PC-9 (cell line): Measurements from ENCODE around the gene TGFB3. TPM values are rescaled to one million over a fixed set of nuclear protein-coding genes. Genes with fewer than 3 reads are reported as not detected.

Experiments
- BruUV-seq: library from RNA; stranded (reverse); fragments of 400-500 nt; replicated peaks from 2 replicates; lab custom pipeline; 2021; lab: Mats Ljungman, UMichigan
- CTCF ChIA-PET: fragments of 300-600 bp; sonication (Branson Sonifier 250); formaldehyde crosslinking; loops from one replicate; lab custom pipeline; 2022; ENCODE audit warnings: antibody characterized with exemption; lab: Charles Lee
- POLR2A ChIA-PET: fragments of 300-600 bp; sonication (Branson Sonifier 250); formaldehyde crosslinking; loops from one replicate; lab custom pipeline; 2022; ENCODE audit warnings: antibody characterized with exemption; ENCODE audit not compliant: unreplicated experiment; lab: Charles Lee
- DNase-seq, 2 experiments: peaks; one replicate each; pipeline versions ENCODE4 v3.0.0 to v3.0.0-alpha.2; 2015 to 2022; ENCODE audit warnings: mixed read lengths in 1 of 2
- H2AFZ ChIP-seq: fragments of 200-600 bp; sonication (generic); 2 replicates; pipeline ENCODE4 v1.8.1; 2017; ENCODE audit warnings: antibody characterized with exemption
- H3F3A ChIP-seq: fragments of 200-600 bp; sonication (generic); 2 replicates; pipeline ENCODE4 v1.8.1; 2017; ENCODE audit warnings: antibody characterized with exemption, mild to moderate bottlenecking, low read depth; ENCODE audit not compliant: insufficient read depth
- H3K27ac ChIP-seq: fragments of 200-600 bp; sonication (generic); 2 replicates; pipeline ENCODE4 v1.6.1; 2016; ENCODE audit warnings: mixed run types
- H3K27me3 ChIP-seq: fragments of 200-600 bp; sonication (generic); 2 replicates; pipeline ENCODE4 v1.6.1; 2016; ENCODE audit warnings: low read depth, mixed run types; ENCODE audit not compliant: insufficient read depth
- H3K36me3 ChIP-seq: fragments of 200-600 bp; sonication (generic); 2 replicates; pipeline ENCODE4 v1.6.1; 2016; ENCODE audit warnings: low read depth, mixed run types
- H3K4me1 ChIP-seq: fragments of 200-600 bp; sonication (generic); replicated peaks from 2 replicates; pipeline ENCODE4 v1.6.1; 2016; ENCODE audit warnings: mixed run types; ENCODE audit not compliant: insufficient read depth
- H3K4me2 ChIP-seq: fragments of 200-600 bp; sonication (generic); 2 replicates; pipeline ENCODE4 v1.6.1; 2017; ENCODE audit warnings: mixed run types
- H3K4me3 ChIP-seq: fragments of 200-600 bp; sonication (generic); 2 replicates; pipeline ENCODE4 v1.6.1; 2016; ENCODE audit warnings: mixed run types
- H3K79me2 ChIP-seq: fragments of 200-600 bp; sonication (generic); 2 replicates; pipeline ENCODE4 v1.6.1; 2017; ENCODE audit warnings: low read depth, mixed run types
- H3K9me2 ChIP-seq: fragments of 200-600 bp; sonication (generic); 2 replicates; pipeline ENCODE4 v1.8.1; 2017; ENCODE audit warnings: mild to moderate bottlenecking; ENCODE audit not compliant: insufficient read depth
- H3K9me3 ChIP-seq: fragments of 200-600 bp; sonication (generic); 2 replicates; pipeline ENCODE4 v1.8.1; 2016; ENCODE audit warnings: low read depth; ENCODE audit not compliant: insufficient read depth
- H4K20me1 ChIP-seq: fragments of 200-600 bp; sonication (generic); 2 replicates; pipeline ENCODE4 v1.8.1; 2017; ENCODE audit not compliant: insufficient read depth
- EZH2 ChIP-seq: fragments of 200-600 bp; sonication (generic); IDR thresholded peaks from 2 replicates; pipeline ENCODE4 v1.8.0; 2017; ENCODE audit warnings: antibody characterized with exemption, low read depth
- intact Hi-C: fragments of 100-400 bp; cut with micrococcal nuclease; formaldehyde crosslinking; loops from one replicate; pipeline ENCODE4 v1.10.0; 2022; ENCODE audit not compliant: unreplicated experiment
- total RNA-seq: library from RNA; stranded (reverse); gene quantifications from 2 replicates; pipeline ENCODE4 v1.2.3, GENCODE V29; 2021
- TF ChIP-seq, protein P1 (sequence below): fragments of 200-600 bp; sonication (generic); conservative IDR thresholded peaks from 2 replicates; pipeline ENCODE4 v1.6.1; 2017; ENCODE audit warnings: mixed run types, antibody characterized with exemption, mild to moderate bottlenecking, moderate library complexity

Gene TGFB3
- total RNA-seq, 1 experiment from 2014 or later: 2.8 TPM

DNA sequence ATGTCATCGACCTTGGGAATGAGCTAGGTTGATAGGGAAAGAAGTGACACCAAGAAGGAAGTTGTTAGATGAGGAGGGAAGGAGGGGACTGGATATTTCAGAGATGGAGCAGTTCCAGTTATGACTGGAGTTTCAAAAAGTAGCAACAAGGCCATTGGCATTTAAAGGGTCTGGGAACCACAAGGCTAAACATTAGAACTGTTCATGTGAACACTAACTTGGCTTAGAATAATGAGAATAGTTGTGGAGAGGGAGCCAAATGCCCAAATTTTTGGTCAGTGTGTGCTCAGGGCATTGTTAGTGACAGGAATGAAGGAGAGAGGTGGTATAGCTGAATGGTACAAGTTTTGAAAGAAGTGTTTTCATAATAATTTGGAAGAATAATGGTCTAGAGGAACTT lies 20.6 kb upstream of the TGFB3 start:
- ChIA-PET POLR2A (interaction anchor here (0.7 kb wide), 1 partner anchor 1369 kb away, joined by 9 read pairs; no protein-coding TSS in a partner anchor), CTCF (interaction anchor here (0.6 kb wide), 1 partner anchor 439 kb away, joined by 6 read pairs; no protein-coding TSS in a partner anchor)
- no peak overlapping the region for H3K4me2 ChIP-seq
- TF ChIP-seq EZH2: no peak
- TF ChIP-seq, protein P1, sequence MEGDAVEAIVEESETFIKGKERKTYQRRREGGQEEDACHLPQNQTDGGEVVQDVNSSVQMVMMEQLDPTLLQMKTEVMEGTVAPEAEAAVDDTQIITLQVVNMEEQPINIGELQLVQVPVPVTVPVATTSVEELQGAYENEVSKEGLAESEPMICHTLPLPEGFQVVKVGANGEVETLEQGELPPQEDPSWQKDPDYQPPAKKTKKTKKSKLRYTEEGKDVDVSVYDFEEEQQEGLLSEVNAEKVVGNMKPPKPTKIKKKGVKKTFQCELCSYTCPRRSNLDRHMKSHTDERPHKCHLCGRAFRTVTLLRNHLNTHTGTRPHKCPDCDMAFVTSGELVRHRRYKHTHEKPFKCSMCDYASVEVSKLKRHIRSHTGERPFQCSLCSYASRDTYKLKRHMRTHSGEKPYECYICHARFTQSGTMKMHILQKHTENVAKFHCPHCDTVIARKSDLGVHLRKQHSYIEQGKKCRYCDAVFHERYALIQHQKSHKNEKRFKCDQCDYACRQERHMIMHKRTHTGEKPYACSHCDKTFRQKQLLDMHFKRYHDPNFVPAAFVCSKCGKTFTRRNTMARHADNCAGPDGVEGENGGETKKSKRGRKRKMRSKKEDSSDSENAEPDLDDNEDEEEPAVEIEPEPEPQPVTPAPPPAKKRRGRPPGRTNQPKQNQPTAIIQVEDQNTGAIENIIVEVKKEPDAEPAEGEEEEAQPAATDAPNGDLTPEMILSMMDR: no peak
- no peak overlapping the region for H2AFZ ChIP-seq
- H3K36me3 ChIP-seq: peaks cover 71% of the 10 kb centered on the region
- no TSS peak for BruUV-seq
- no peak overlapping the region for H3K27ac ChIP-seq
- peaks cover 9% of the 10 kb centered on the region; the same call in 1 of the 2 replicates for H3K9me3 ChIP-seq
- no peaks in the 10 kb centered on the region for H3K79me2 ChIP-seq
- H4K20me1 ChIP-seq: no peaks in the 10 kb centered on the region
- H3K4me1 ChIP-seq: no peaks in the 10 kb centered on the region
- H3K27me3 ChIP-seq: no peaks in the 10 kb centered on the region
- H3K4me3 ChIP-seq: no peak overlapping the region
- H3F3A ChIP-seq: no peaks in the 10 kb centered on the region
- DNase-seq: no peak
- intact Hi-C loops: no loop called here
- H3K9me2 ChIP-seq: no peaks in the 10 kb centered on the region

DNA sequence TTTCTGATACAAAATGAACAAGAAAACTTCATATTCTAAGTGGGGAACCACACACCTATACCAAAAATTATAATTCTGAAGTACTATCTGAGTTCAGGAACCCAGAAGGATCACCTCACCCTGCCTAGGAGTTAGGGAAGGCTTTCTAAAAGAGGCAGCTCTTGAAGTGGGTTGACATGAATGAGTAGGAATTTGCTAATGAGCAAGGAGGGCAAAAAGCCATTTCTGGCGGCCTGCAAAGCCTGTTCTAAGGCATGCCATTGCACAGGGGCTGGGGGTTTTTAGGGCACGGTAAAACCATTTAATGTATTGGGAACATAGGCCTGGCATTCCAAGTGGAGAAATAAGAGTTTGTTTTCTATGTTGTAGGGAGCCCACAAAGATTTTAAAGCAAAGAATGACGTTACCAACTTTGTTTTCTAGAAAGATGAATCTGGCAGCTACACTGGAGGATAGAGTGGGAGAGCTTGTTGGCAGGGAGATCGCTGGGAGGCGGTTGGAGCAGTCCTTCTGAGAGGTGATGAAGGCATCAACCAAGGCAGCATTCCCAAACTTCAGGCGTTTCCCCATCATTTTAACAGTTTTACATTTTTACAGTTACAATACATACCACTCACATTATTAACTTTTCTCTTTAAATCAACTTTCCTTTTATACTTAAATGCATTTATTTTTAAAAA lies 17.9 kb upstream of the TGFB3 start:
- Histone ChIP-seq H4K20me1 (peaks cover 8% of the 10 kb centered on the region; the same call in 1 of the 2 replicates), H3K9me2 (no peaks in the 10 kb centered on the region), H2AFZ (no peak overlapping the region), H3K4me3 (no peak overlapping the region), H3F3A (no peaks in the 10 kb centered on the region), H3K27ac (no peak overlapping the region), H3K79me2 (no peaks in the 10 kb centered on the region), H3K4me1 (no peaks in the 10 kb centered on the region), H3K27me3 (no peaks in the 10 kb centered on the region), H3K9me3 (peaks cover 5% of the 10 kb centered on the region; the same call in 1 of the 2 replicates), H3K36me3 (peaks cover 69% of the 10 kb centered on the region), H3K4me2 (no peak overlapping the region)
- POLR2A ChIA-PET: interaction anchor here (0.6 to 0.7 kb wide), 2 partner anchors 486 to 1506 kb away, joined by 3 to 4 read pairs; partner anchors contain the start of gene ISCA2
- no peak for TF ChIP-seq EZH2
- TF ChIP-seq, protein P1: no peak
- CTCF ChIA-PET: no interaction called here
- no peak for DNase-seq
- intact Hi-C loops: no loop called here
- BruUV-seq: no TSS peak

DNA sequence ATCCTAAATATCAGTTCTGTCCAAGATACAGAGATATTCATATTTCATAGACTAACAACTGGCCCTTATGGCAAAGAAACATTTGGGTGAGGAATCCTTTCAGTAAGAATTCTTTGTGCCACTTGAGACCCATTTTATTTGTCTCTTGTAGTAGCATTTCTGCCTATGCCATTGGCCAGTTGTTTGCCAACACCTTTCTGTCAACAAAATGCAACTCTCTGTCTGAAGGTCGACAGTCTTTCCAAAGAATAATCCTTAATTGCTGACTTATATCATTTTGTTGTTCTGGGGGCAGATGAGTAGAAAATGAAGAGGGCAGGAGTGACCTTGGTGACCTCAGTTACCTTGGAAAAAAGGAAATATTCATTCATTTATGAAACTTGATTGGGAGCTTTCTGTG lies 14.7 kb upstream of the TGFB3 start:
- ChIA-PET CTCF (no interaction called here), POLR2A (no interaction called here)
- no peaks in the 10 kb centered on the region for H3K4me1 ChIP-seq
- H2AFZ ChIP-seq: no peak overlapping the region
- H3K9me3 ChIP-seq: no peaks in the 10 kb centered on the region
- H4K20me1 ChIP-seq: peaks cover 13% of the 10 kb centered on the region; the same call in 1 of the 2 replicates
- H3K27ac ChIP-seq: no peak overlapping the region
- no peak overlapping the region for H3K4me2 ChIP-seq
- no peaks in the 10 kb centered on the region for H3F3A ChIP-seq
- TF ChIP-seq, protein P1: no peak
- peaks cover 48% of the 10 kb centered on the region for H3K36me3 ChIP-seq
- no TSS peak for BruUV-seq
- H3K4me3 ChIP-seq: no peak overlapping the region
- no peaks in the 10 kb centered on the region for H3K79me2 ChIP-seq
- no peak for DNase-seq
- intact Hi-C loops: no loop called here
- no peaks in the 10 kb centered on the region for H3K9me2 ChIP-seq
- H3K27me3 ChIP-seq: no peaks in the 10 kb centered on the region
